Mucosa of gallbladder (tissue), 1 donor: ENCODE measurements around the gene CCDC196. TPM values are rescaled to one million over a fixed set of nuclear protein-coding genes. Genes with fewer than 3 reads are reported as not detected.

ENCODE experiments used
- DNase-seq: peaks from one replicate; pipeline ENCODE4 v3.0.0-alpha.2; 2020; ENCODE audit warnings: low spot score
- total RNA-seq: library from RNA; stranded (reverse); gene quantifications from one replicate; pipeline ENCODE4 v1.2.1, GENCODE V29; 2021
- donor health status: DM: no; HTN: no; CAD: no.

Gene CCDC196, protein sequence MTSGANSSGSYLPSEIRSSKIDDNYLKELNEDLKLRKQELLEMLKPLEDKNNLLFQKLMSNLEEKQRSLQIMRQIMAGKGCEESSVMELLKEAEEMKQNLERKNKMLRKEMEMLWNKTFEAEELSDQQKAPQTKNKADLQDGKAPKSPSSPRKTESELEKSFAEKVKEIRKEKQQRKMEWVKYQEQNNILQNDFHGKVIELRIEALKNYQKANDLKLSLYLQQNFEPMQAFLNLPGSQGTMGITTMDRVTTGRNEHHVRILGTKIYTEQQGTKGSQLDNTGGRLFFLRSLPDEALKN
- not detected for total RNA-seq

DNA sequence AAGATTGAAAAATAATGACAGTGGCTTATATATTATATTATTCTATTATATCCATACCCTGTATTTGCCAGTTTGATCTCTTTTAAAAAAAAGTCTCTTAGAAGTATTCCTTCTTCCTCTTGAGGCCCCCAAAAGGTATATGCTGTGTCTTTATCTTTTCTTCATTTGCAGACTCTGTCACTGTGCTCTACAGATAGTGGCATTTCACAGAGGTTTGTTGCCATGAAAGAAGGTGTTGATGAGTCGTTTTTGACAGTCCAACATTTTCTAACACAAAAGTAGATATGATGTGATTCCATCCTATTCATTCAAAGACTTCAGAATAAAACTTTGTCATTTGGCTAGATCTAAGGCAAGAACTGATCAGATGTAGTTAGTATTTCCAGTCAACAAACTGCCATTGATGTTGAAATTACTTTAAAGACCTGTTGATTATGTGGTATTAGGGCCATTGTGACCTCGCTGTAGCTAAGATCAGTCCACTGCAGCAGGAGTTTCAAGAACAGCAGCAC is at the start of gene CCDC196:
Gene CCDC196, plus strand, starts transcription at position 462 of the 512 bp plus-strand sequence. CDS start 132 bp downstream, outside the sequence.
- DNase-seq: no peak

DNA sequence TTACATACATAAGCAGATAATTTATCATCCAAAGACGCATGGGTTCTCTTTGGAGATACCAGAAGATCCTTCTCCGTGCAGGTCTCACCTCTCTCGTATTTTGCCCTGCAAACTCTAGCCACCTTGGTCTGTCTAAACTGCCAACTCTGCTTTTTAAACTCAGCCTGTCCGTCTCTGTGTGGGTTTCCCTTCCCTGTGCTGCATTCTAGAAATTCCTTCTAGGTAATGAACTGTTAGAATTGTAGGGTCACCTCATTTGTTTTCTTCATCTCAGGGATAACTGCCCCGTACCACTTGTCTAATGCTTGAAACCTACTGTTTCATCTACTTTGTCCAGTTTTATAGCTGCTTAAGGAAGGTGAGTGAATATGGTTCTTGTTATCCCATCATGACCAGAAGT is 45.4 kb upstream of the CCDC196 start:
- DNase-seq: no peak

DNA sequence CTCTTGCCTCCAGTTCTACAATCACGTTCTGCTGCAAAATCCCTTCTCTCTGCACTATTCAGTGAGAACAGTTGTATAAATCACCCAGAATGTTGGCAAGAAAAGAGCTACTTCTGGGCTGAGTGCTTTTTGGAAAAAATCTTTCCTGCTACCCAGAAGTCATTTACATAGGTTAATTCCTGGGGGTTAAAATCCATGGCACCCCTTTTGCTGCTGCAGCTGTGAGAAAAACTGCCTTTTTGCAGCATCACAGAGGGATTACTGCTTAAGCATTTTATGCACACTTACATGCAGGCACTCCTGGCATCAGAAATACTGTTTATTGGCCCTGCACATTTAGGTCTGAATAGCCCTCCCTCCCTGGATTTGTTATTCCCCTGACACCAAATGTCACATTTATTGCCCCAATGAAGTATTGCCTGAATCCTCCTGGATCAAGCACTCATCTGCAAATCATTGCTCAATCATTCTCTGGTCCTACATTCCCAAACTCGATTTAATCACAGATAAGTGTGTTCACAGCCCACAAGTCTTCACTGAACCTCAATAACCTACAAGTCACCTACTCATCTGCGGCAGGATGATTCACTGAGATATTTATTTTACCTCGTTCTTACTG is 43.1 kb upstream of the CCDC196 start:
- DNase-seq: no peak

DNA sequence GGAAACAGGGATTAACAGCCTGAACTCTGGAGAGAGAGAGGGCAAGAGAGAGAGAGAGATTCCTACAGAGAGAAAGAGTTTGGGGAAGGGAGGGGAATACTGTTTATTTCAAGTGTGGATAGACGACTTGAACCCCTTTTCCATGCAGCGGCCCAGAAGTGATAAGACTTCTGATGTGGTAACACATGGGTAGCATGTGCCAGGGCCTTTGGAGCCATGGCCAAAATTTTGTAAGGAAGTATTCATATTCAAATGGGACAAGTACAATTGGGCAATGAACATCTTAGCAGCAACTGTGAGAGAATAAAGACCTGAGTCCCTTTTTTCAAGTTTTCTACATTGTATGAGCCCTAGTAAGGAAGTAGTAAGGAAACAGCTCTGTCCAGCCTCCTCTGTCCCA is 42.4 kb upstream of the CCDC196 start:
- DNase-seq: no peak

DNA sequence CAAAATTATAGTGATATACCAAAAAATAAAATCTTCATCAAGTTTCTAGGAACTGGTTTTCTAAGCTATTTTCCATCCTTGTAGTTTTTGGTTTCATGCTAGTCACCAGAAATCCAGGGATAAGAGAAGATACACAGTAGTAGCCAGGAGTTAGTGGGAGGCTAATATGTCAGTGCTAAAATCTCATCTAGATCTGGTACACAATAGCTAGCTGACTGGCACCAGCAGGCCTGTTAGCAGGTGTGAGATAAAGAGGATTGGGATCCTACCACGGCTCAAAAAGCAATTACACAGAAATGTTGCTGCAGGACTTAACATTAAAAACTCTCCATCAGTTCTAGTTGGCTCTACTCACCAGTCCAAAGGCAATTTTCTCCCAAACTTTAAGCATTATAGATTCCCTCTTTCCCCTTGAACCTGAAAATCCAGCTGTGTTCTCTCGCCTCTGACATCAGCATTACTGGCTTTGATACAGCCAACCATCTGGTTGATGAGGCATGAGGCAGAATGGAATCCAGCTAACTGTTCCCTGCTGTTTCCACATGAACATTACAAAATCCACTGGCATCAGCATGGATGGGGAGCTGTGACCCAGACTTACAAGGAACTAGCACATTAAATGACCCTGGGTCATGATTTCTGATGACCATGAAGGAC is 41.8 kb upstream of the CCDC196 start:
- DNase-seq: no peak

DNA sequence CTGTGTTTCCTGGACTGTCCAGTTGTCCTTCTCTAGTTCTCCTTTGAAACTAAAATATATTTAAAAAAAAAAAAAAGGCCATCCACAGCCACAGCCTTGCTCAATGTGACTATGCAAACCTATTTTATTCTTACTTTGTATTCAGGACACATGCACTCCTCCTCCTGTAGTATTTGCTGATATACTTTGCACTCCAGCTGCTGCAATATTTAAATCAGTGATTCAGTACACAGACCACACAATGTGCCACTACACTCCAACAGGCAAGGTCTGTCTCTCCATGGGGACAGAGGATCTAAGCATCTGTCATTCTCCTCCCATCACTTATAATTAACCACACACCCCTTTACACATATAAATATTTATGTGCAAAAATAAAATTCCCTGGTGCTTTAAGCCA is 40.2 kb upstream of the CCDC196 start:
- DNase-seq: no peak

DNA sequence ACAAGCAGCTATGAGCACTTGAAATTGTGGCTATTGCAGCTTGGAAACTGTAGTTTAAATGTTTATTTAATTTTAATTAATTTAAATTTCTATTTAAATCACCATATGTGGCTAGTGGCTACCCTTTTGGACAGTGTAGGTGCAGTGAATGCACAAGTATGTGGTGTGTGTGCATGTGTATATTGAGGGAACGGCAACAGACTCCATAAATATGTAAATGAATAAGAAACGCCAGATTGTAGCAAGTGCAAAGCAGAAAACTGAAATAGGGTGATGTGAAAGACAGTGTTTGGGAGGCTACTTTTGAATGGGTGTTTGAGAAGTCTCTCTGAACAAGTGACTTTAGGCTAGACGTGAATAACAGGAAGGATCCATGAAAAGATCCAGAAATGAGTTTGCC is 32.7 kb upstream of the CCDC196 start:
- DNase-seq: no peak

DNA sequence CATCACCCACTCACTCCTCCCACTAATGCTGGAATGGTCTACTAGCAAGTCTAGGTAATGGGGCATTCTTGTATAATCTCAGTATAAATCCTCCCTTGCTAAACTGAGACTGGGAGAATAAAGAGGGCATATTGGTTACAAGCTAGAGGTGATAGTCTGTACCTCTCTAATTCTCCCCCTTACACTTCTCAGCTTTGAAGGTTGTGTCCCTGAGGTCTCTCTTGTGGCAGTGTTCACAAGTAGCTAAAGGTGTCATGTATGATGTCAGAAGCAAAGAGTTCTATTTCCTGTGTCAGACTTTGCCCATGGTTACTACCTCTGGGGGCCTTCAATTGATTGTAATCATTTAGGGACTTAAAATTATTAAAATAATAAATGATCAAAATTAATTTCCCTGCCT is 26.6 kb upstream of the CCDC196 start:
- no peak for DNase-seq

DNA sequence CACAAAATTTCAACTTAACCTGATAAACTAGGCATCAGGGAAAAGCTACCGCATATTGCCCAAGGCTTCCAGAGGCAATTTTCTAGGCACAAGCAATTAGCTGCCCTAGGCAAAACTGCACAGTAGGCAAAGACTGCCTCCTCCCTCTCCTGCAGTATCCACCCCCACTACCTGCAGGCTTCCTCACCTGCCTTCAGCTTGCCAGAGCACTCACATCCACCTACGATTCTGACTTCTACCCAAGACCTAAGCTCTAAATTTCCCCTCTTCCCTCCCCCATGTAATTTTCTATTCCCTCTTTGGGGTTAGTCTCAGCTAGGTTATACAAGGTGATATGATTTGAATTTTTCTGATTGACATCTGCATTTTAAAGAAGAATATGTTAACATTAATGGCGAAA is 21.9 kb upstream of the CCDC196 start:
- DNase-seq: no peak

DNA sequence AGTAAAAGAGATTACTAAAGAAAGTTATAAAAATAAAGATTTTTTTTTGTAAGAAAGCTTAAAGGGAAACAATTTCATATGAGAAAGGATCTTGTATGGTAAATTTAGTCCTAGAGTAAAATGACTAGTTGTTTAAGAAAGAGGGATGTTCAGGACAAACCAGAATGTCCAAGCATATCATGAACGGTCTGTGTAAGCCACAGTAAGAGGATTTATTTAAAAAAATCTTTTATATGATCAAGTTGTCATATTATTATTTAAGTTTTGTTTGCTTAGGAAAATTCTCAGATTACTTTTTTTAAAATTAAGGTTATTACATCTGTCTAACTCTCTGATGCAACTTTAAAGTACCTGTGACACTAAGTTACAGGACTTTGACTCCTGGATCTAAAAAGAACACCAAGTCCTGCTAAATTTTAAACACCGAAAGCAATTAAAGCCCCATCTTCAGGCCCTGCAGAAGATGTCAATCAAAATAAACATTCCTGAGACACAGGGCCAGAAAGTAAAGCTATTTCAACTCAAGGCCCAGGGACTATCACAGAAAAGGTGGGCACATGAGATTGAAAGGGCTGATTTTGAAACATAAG is 17.3 kb upstream of the CCDC196 start:
- no peak for DNase-seq

DNA sequence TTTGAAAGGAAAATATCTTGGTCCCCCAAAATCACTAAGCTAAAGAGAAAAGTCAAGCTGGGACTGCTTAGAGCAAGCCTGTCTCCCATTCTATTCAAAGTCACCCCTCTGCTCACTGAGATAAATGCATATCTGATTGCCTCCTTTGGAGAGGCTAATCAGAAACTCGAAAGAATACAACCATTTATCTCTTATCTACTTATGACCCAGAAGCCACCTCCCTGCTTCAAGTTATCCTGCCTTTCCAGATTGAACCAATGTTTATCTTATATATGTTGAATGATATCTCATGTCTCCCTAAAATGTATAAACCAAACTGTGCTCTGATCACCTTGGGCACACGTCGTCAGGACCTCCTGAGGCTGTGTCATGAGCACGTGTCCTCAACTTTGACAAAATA is 14.6 kb upstream of the CCDC196 start:
- DNase-seq: no peak

DNA sequence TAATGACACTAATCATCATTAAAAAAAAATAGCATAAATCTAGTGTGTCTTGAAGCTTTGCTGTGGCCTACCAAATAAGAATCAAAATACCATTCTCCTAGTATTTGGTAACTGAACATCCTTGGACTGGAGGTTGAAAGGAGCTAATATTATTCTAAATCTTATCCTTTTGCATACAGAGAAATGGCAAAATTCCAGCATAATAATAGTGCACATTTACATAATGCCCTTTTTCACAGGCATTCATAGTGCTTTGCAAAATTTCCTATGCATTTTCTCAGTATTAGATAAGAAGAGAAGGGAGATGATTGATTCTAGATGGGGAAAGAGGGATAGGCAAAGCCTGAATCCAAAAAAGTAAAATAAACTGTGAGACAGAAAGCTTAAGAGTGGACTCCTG is 13.9 kb upstream of the CCDC196 start:
- no peak for DNase-seq

DNA sequence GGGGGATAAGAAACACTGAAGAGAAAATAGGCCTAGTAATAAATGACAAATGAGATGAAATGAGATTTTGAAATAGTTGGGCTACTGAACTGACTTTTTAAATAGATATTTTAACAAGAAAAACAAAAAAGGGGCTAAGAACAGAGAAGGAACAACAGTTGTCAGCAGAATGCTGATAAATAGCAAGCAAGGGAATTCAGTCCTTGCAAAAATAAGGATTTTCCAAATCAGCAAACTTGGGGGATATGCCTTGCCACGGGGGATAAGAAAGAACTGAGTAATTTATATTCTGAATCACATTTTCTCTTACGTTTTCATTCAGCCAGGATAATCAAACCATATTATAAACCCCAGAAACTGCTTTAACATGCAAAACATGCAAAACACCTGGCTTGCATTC is 12.9 kb upstream of the CCDC196 start:
- DNase-seq: no peak

DNA sequence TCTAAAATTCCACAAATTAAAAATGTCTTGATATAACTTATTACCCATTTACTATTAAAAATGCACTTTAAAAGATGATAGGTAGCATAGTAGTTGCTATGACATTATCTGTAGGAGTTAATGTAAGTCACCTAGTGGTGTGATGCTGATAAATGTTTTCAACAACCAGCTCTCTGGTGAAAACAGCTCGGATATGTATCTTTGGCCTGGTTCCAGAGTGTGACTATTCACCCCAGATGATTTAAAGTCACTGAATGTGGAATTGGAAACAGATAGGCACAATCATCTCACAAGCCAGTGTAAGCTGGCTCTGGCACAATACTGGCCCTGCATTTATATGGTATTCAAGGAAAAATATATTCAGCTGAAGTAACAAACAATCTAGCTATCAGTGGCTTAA is 9.2 kb upstream of the CCDC196 start:
- no peak for DNase-seq

DNA sequence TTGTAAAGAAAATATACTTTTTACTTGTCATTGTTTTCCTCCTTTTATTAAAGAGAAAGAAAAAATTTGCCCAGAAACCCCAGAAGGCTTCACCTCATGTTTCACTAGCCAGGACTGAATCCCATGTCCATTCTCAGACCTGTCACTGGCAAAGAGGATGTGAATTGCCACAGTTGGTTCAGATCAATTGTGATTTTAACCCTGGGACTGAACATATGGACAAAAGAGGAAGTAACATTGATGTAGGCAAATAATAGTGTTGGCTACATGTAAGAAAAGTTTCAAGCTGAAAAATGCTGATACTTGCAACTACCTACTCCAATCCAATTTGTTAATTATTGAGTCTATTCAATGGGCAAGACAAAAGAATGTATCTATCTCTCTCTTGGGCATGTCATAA is 8.6 kb upstream of the CCDC196 start:
- DNase-seq: no peak

DNA sequence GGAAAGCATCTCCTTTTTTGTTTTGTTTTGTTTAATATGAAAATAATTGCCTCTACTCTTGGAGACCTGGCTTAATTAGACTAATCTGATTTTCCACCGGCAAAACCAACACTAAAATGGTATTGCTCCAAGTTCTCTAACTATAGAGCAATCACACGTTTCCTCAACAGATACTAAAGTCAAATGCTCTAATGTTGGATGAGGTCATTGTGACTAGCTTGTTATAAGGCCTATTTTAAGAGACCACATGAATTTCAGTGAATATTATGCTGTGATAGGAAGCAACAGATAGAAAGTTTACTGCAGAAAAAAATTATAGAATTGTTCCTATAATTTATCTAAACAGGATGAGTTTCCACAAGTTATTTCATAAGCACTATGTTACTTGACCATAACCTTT is 3.3 kb upstream of the CCDC196 start:
- DNase-seq: no peak

DNA sequence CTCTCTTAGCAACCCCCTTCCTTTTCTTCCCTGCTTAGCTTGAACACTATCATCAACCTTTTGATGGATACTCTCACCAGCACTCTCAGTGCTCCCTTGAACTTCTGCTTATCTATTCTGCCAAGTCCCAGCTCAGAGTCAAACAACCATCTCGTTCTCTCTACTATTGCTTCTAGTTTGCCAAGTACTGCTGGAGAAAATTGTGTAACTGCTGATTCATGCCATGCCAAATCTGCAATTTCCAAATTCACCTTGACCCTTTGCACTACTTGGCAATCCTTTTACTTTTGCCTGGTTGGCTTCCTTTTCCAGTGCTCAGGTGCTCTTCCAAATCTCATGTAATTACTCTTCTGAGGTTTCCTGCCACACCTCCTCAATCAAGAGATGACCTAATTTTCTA is 2.8 kb upstream of the CCDC196 start:
- no peak for DNase-seq

DNA sequence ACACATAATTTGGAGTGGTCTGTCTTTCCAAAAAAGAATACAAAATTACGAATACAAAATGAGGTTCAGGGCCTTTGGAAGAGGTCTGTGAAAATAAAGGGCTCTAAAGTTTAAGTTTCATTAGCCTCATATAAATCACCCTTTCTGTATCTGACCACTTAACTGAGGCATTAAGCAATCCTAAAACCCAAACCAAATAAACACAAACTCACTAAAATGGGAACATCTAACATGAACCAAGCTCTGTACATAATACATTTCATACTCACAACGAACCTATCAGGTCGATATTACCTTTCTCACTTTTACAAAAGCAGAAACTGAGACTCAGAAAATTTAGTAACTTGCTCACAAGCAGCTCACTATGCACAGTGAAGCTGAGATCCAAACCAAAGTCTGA is 1.1 kb upstream of the CCDC196 start:
- no peak for DNase-seq

DNA sequence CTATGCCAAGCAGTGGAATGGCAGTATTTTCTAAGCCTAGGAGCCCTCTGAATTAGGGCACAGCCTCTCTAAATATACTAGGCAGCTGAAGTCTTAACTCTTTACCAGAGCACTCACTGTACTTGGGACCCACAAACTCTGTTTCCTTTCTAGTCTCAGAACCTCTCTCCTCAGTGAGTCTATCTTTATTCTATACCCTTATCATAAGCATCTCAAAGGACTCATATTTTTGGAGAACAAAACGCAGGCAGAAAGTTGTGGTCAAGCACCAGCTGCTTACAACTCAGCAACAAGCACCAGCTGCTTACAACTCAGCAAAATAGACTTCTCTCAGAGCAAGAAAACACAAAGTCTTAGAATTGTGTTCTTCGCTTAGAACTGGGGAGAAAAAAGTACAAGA is 993 bp downstream of the CCDC196 start:
- DNase-seq: no peak

DNA sequence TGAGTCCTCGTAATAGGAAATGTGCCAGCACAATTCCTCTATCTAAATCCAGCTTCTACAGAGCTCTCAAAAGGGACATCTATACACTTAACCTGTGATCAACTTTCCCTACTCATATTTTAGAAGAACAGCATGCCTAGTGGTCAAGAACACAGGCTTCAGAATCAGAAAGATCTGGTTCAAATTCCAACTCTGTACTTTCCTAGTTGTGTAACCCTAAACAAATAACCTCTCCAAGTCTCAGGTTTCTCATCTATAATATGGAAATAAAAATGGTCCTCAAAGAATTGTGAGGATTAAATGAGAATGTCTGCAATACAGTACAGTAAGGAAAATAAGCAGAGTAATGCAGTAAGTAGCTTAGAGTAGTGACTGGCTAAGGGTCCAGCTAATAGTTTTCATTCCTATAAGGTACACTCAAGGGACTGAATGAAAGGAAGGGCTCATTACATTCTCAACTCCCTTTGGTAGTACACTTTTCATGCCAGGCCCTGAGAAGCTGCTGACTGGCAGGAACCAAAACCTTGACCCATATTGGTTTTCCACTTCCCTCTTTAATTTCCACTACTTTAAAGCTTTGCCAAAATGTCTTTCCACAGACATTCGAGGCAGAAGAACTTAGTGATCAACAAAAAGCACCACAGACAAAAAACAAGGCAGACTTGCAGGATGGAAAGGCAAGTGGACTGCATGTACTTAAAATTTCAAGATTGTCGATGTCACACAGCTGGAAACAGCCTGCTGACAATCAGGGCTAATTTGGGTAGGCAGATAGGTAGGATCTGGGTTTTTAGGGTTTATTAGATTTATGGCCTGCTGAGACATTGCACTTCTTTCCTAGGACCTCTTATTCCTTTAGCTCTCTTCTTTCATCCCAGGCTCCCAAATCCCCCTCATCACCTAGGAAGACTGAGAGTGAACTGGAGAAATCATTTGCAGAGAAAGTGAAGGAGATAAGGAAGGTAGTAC is 4.3 kb downstream of the CCDC196 start:
- no peak for DNase-seq

DNA sequence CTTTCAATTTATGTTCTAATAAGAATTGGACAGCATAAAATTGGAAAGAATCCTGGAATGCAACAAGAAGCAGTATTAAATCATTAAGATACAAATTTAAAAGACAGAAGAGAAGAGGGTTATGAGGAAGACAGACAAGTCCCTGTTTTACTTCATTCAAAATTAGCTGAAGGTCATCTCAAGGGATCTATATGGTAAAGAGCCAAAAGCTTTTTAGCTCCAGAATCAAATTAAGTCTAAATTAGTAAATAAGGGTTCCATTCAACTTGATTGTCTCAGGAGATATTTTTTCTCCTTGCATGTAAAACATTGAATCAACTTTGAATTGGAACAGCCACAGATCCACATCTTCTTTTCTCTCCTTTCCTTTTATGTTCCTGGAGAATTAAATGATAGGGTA is 7.6 kb downstream of the CCDC196 start:
- no peak for DNase-seq
